ENCODE data around the gene SLC25A42.

Gene SLC25A42

DNA sequence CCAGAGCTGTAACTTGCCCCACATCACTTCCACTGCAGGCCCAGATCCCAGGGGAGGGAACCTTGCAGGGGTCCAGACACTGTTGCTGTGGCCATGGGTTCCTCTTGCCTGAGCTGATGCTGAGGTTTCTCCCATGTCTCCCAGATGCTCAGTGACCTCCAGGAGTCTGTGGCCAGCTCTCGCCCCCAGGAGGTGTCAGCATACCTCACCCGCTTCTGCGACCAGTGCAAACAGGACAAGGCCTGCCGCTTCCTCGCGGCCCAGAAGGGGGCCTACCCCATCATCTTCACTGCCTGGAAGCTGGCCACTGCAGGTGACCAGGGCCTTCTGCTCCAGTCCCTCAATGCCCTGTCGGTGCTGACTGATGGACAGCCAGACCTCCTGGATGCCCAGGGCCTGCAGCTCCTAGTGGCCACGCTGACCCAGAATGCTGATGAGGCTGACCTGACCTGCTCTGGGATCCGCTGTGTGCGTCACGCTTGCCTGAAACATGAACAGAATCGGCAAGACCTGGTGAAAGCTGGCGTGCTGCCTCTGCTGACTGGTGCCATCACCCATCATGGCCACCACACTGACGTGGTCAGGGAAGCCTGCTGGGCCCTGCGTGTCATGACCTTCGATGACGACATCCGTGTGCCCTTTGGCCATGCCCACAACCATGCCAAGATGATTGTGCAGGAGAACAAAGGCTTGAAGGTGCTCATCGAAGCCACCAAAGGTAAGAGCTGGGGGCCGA lies 12.1 kb upstream of the SLC25A42 start:
- DNase-seq, result no peak

DNA sequence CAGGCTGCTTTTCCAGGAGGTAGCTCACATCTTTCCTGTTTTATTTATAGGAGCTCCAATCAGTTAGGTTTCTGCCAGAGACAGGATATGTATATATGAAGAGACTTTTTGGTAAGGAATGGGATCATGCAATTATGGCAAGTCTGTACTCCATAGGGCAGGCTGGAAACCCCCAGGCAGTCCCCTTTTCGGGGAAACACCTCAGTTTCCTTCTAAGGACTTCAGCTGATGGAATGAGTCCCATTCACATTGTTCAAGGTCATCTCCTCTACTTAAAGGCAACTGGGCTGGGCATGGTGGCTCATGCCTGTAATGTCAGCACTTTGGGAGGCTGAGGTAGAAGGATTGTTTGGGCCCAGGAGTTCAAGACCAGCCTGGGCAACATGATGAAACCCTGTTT lies 10.9 kb upstream of the SLC25A42 start:
- no peak for DNase-seq

GRCh38 chr19:19053508-19054314 lies 10.1 kb upstream of the SLC25A42 start:
- DNase-seq, result peak; percentile 68

DNA sequence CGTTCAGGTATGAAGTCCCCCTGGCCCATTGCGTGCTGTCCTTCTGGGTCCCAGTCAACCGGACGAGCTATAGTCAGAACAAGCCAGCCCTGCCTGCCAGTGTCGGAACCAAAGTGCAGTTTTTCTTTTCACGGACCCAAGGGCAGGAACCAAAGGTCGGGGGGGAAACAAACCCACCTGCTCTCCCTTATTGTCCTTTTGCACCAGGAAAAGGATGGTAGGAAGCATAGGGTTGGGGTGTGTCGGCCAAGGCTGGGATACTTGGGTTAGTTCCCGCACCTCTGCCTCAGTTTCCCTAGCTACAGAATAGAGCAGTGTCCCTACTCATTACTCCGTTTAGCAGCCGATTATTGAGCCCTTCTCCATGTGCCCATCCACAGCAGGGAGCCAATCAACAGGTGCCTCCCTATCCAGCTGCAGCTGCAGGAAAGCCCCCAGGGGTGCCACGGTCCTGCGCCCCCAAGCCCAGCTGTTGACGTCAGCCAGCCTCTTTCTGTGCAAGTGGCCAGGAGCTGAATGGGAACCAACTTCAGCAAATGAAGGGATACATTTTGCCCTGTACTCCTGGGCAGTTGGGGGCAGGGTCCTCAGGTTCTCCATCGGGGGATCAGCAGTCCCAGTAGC lies 9.4 kb upstream of the SLC25A42 start:
- no peak for DNase-seq

DNA sequence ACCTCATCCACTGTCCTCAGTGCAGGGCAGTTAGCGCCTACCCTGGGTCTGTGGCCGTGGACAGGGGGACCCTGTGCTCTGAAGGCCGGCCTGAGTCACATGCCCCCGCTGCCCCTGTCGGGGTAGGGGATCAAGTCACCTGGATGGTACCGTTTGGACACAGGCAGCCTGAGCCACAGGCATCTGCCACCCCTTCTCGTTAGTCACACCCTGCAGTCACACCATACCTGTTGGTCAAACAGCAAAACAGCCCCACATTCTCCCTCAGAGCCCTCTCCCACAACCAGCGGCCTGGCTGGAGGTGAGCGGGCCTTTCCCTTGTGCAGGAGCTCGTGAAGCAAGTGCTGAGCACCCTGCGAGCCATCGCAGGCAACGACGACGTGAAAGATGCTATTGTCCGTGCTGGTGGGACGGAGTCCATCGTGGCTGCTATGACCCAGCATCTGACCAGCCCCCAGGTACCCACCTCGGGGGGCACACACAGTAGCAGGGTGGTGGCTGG lies 8.8 kb upstream of the SLC25A42 start:
- DNase-seq, result no peak

GRCh38 chr19:19055701-19056100 lies 8.1 kb upstream of the SLC25A42 start:
- no peak for DNase-seq

- DNase-seq, result no peak
Measured at GRCh38 chr19:19056636-19057275, 7.0 kb upstream of the SLC25A42 start.

DNA sequence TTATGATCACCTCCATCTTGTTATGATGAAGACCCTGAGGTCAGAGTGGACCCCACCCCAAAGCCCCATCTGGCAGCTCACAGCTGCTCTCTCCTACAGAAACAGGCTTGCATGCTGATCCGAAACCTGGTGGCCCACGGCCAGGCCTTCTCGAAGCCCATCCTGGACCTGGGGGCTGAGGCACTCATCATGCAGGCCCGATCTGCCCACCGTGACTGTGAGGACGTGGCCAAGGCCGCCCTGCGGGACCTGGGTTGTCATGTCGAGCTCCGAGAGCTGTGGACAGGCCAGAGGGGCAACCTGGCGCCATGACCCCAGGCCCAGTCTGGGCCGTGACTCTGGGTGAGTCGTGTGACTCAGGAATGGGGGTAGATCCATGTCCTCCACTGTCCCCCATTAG lies 6.5 kb upstream of the SLC25A42 start:
- no peak for DNase-seq

DNA sequence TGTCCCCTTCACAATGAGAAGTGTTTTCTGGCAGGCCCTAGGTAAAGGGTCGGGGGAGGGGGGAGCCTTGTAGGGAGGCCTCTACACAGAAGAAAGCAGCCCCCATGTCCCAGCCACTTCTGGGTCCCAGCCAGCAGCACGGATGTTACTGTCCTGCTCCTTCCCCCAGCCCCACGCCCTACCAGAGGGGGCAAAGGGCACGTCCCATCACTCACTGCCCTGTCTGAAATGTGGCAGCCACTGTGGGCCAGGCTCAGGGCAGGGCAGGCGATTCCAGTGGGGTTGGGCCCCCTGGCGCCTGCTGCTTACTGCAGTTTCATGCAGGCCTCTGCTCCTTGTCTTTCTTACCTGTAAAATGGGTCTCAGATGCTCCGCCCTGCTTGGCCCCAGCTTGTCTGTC lies 6.1 kb upstream of the SLC25A42 start:
- DNase-seq, result no peak

DNA sequence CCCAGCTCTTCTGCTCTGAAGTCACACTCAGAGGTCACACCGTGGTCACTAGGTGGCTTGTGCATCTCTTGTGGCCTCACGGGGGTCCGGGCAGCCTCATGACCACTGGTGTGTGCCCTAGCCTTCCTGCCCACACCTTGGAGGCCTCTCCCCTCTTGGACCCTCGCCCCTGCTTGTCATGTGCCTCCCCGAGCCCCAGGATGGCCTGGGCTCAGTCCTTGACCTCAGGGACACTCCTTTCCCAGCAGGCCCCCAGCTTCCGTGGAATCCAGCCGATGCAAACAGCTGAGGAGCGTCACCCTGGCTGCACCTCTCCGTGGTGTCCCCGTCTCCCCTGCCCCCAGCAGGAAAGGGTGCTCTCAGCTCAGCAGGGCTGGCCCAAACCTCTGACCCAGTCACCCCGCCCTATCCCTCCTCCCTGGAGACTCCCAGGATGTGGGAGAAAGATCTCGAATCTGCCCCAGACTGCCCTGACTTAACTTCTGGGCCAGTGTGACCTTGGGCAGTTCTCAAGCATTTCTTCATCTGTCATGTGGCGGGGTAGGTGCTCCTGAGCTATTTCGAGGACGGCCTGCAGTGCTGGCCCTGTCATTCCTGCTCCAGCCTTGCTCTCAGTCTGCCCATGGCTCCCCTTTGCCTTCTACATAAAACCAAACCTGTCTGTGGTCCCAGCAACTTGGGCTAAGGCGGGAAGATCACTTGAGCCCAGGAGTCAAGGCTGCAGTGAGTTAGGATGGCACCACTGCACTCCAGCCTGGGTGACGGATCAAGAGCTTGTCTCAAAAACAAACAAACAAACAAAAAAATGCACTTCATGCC lies 4.6 kb upstream of the SLC25A42 start:
- no peak for DNase-seq

- no peak for DNase-seq
Measured at GRCh38 chr19:19059837-19060611, 3.8 kb upstream of the SLC25A42 start.

DNA sequence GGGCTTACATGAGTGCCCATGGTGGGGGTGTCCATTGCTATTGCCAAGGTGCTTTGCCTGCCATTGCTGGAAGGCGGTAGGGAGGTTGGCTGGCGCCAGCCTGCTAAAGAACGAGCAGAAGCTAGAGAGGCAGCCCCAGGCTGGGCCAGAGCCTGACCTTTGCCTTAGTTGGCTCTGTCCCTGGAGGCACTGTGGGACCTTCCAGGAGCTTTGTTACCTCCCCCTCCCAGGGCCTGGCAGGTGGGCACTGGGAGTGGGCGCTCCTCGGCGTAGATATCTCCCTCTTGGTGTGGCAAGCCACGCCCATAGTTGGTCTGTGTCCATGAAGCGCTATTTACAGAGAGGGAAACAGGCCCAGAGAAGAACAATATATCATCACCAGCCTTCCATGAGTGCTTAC lies 2.3 kb upstream of the SLC25A42 start:
- no peak for DNase-seq

GRCh38 chr19:19062454-19063182 lies 1.2 kb upstream of the SLC25A42 start:
- DNase-seq, result no peak

DNA sequence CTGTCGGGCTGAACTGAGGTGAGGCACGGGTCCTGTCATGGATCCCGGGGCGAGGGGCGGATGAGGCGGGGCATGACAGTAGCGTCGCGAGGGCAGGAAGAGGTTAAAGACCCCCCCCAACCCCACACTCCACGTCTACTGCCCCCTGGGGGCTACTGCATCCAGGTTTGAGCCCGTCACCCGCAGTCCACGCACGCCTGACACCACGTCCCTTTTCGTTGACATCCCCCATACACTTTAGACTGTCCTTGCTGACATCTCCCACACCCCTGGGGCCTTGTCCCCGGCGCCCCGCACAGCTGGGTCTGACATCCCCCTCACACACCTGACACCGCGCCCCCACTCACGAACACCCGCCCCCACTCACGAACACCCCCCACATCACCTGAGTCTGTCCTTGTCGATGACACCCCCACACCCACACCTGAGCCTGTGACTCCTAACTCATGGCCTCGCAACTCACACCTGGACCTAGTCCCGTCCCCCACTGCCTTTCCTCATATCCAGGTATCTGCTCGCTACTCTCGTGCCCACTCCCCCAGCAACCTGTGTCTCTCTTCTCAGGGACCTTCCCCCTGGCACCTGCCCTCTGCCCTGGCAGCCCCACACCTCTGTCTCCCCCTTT lies 416 bp downstream of the SLC25A42 start:
- peak; percentile 26 for DNase-seq

DNA sequence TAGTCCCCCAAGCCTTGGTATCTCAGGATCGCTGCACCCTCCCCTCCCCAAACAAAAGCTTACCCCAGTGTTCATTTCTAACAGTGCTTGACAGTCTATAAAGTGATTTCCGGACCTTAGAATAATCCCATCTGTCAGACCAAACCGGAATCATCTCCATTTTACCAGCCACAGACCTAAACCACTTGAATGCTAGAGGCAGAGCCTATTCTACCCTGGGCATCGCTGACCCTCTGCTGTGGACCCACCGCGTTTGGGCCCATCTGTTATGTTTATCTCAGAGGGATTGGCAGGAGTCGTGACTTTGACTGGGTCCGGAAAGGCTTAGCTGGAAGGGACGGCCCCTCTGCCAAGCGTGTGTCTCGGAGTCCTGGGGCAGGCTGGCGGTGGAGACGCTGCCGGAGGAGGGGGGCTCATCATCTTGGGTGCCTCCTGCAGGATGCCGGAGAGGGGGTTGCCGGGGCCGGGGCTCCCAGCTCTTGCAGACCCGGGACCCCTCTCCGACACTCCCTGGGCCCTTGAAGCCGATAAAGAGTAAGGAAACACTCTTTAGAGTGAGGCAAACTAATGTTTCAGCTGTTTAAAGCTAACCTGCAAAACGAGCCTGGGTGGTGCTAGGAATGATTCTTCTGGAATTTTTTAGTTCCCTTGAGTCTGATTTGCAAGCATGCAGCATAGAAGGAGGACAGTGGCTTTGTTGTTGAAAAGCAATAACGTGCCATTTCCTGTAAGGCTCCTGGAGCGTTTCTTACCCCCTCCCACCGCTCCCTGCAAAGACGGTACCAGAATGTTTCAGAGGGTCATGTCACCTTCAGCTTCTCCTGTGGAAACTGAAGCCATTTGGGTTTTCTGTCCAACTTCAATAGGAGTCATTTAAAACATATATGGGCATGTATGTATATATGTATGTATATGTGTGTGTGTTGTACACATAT lies 1.3 kb downstream of the SLC25A42 start:
- peak; percentile 32 for DNase-seq

- no peak for DNase-seq
Measured at GRCh38 chr19:19067276-19068072, 3.7 kb downstream of the SLC25A42 start.

DNA sequence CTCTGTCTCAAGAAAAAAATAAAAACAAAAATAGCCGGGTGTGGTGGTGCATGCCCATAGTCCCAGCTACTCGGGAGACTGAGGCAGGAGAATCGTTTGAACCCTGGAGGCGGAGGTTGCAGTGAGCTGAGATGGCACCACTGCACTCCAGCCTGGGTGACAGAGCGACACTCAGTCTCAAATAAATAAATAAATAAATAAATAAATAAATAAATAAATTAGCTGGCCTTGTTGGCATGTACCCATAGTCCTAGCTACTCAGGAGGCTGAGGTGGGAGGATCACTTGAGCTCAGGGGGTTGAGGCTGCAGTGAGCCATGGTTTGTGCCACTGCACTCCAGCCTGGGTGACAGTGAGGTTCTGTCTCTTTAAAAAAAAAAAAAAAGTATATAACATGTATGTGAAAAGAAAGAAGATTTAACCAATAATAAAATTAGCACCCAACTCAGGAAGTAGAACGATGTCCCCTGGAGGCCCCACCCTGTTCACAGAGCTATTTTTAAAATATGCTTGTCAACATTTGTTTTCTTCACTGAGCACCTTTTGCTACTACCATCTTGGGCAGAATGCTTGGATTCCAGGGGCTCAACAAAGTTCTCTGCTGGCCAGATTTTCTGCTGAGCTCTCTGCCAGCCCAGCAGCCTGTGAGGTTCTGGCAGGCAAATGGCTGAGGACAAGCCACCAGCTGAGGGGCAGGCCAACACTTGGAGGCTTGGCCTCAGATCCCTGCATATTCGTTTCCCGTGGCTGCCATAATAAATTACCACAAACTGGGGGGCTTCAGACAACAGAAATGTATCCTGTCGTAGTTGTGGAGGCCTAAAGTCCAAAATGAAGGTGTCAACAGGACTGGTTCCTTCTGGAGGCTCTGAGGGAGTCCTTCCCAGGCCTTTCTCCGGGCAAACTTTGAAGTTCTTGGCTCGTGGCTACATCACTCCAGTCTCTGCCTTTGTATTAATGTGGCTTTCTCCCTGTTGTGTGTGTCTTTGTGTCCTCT lies 5.2 kb downstream of the SLC25A42 start:
- DNase-seq, result no peak

All from activated T-cell treated with anti-CD3 and anti-CD28 coated beads, Interleukin-2, amount 50 U/mL, for 1 hour (primary cell).